GM23248 (cell line): ENCODE results near the gene MACROD2.

Experiments used
- EZH2 ChIP-seq: fragments of 200-600 bp; sonication (generic); IDR thresholded peaks from 2 replicates; pipeline ENCODE4 v1.6.1; 2018; ENCODE audit warnings: antibody characterized with exemption, mild to moderate bottlenecking; ENCODE audit not compliant: insufficient read depth, poor library complexity, severe bottlenecking
- EZH2phosphoT487 ChIP-seq: fragments of 200-600 bp; sonication (generic); IDR thresholded peaks from 2 replicates; pipeline ENCODE4 v1.6.1; 2018; ENCODE audit warnings: antibody characterized with exemption, moderate library complexity, mild to moderate bottlenecking, low read depth; ENCODE audit not compliant: insufficient read depth

DNA sequence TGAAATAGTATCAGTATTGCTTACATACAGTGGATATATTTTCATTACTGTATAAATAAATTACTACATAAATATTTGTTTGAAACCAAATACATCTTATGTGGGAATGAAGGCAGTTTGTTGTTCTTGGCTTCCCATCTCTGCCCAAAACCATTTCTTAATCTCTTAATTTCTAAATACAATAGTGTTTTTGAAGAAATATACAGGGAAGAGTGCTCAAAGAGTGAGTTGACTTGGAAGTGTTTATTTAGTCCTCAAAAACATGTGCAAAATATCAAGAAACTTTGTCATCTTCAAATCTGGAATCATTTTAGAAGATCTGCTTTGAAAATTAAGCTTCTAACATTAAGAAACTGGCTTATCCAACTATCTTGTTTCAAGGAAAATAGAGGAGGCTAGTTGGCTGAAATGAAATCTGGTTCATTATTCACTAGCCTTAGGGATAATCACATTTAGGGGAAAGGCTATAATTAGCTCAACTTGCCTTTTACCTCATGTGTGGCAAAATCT lies 601.9 kb downstream of the MACROD2 start:
- TF ChIP-seq EZH2phosphoT487: no peak
- TF ChIP-seq EZH2: no peak
